DOHH2 (cell line): ENCODE data around the gene C16orf92.

Experiments
- H3F3A ChIP-seq: fragments of 200-600 bp; sonication (generic), shearing (Covaris generic); 2 replicates; pipeline ENCODE4 v1.6.0; 2016; ENCODE audit warnings: antibody characterized with exemption, mild to moderate bottlenecking; ENCODE audit not compliant: control insufficient read depth, insufficient read depth
- H3K27ac ChIP-seq: fragments of 200-600 bp; sonication (generic); 2 replicates; pipeline ENCODE4 v1.5.1; 2014; ENCODE audit warnings: low read depth, mild to moderate bottlenecking, low read length, moderate library complexity
- H3K27me3 ChIP-seq: fragments of 200-600 bp; sonication (generic); 2 replicates; pipeline ENCODE4 v1.6.1; 2014; ENCODE audit warnings: mild to moderate bottlenecking, low read length, mixed read lengths; ENCODE audit not compliant: control insufficient read depth
- H3K36me3 ChIP-seq: fragments of 200-600 bp; sonication (generic); 2 replicates; pipeline ENCODE4 v1.6.1; 2014; ENCODE audit warnings: mild to moderate bottlenecking, low read length, moderate library complexity, mixed read lengths; ENCODE audit not compliant: control insufficient read depth
- H3K4me1 ChIP-seq: fragments of 200-600 bp; sonication (generic); 2 replicates; pipeline ENCODE4 v1.6.1; 2014; ENCODE audit warnings: mild to moderate bottlenecking, low read length, mixed read lengths; ENCODE audit not compliant: control insufficient read depth
- H3K4me2 ChIP-seq: fragments of 200-600 bp; sonication (generic); 2 replicates; pipeline ENCODE4 v1.6.0; 2014; ENCODE audit warnings: mild to moderate bottlenecking, low read length, moderate library complexity
- H3K4me3 ChIP-seq: fragments of 200-600 bp; sonication (generic); 2 replicates; pipeline ENCODE4 v1.5.1; 2014; ENCODE audit warnings: mild to moderate bottlenecking, low read length, mixed read lengths
- H3K79me2 ChIP-seq: fragments of 200-600 bp; sonication (generic); 2 replicates; pipeline ENCODE4 v1.6.1; 2014; ENCODE audit warnings: mild to moderate bottlenecking, low read length, mixed read lengths; ENCODE audit not compliant: control insufficient read depth
- H3K9me2 ChIP-seq: fragments of 200-600 bp; sonication (generic); replicated peaks from 2 replicates; pipeline ENCODE4 v1.6.1; 2014; ENCODE audit warnings: mild to moderate bottlenecking, low read length, mixed read lengths; ENCODE audit not compliant: control insufficient read depth
- H3K9me3 ChIP-seq: fragments of 200-600 bp; sonication (generic); 2 replicates; pipeline ENCODE4 v1.6.1; 2014; ENCODE audit warnings: antibody characterized with exemption, low read length, mixed read lengths; ENCODE audit not compliant: control insufficient read depth, insufficient read depth
- H4K20me1 ChIP-seq: fragments of 200-600 bp; sonication (generic); 2 replicates; pipeline ENCODE4 v1.6.0; 2014; ENCODE audit warnings: low read depth, mild to moderate bottlenecking, antibody characterized with exemption, low read length, moderate library complexity; ENCODE audit not compliant: control insufficient read depth, insufficient read depth
- EZH2phosphoT487 ChIP-seq: fragments of 200-600 bp; sonication (generic); IDR thresholded peaks from 2 replicates; pipeline ENCODE4 v1.6.1; 2017; ENCODE audit warnings: borderline replicate concordance, mild to moderate bottlenecking, antibody characterized with exemption, low read length, moderate library complexity, mixed read lengths
- TF ChIP-seq, protein P1 (sequence below): fragments of 200-600 bp; sonication (generic); IDR thresholded peaks from one replicate; pipeline ENCODE4 v1.5.1; 2014; ENCODE audit warnings: antibody characterized with exemption, mild to moderate bottlenecking, low read depth, low read length; ENCODE audit not compliant: poor library complexity, severe bottlenecking

The C16orf92 gene

DNA sequence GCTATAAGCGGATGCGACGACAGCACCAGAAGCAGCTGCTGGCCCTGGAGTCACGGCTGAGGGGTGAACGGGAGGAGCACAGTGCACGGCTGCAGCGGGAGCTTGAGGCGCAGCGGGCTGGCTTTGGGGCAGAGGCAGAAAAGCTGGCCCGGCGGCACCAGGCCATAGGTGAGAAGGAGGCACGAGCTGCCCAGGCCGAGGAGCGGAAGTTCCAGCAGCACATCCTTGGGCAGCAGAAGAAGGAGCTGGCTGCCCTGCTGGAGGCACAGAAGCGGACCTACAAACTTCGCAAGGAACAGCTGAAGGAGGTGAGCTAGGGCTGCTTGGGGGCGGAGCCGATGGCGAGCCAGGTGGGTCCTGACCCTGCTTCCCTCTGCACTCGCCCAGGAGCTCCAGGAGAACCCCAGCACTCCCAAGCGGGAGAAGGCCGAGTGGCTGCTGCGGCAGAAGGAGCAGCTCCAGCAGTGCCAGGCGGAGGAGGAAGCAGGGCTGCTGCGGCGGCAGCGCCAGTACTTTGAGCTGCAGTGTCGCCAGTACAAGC, 37.7 kb upstream of the C16orf92 start:
- Histone ChIP-seq H3K27ac (no peak overlapping the region), H3K4me3 (no peak overlapping the region), H3K9me3 (no peaks in the 10 kb centered on the region), H4K20me1 (no peaks in the 10 kb centered on the region), H3K36me3 (peaks cover 98% of the 10 kb centered on the region), H3K9me2 (no peaks in the 10 kb centered on the region), H3K27me3 (no peaks in the 10 kb centered on the region), H3F3A (no peaks in the 10 kb centered on the region; the same call in 1 of the 2 replicates), H3K4me1 (no peaks in the 10 kb centered on the region), H3K4me2 (no peak overlapping the region), H3K79me2 (no peaks in the 10 kb centered on the region)
- TF ChIP-seq, protein P1, sequence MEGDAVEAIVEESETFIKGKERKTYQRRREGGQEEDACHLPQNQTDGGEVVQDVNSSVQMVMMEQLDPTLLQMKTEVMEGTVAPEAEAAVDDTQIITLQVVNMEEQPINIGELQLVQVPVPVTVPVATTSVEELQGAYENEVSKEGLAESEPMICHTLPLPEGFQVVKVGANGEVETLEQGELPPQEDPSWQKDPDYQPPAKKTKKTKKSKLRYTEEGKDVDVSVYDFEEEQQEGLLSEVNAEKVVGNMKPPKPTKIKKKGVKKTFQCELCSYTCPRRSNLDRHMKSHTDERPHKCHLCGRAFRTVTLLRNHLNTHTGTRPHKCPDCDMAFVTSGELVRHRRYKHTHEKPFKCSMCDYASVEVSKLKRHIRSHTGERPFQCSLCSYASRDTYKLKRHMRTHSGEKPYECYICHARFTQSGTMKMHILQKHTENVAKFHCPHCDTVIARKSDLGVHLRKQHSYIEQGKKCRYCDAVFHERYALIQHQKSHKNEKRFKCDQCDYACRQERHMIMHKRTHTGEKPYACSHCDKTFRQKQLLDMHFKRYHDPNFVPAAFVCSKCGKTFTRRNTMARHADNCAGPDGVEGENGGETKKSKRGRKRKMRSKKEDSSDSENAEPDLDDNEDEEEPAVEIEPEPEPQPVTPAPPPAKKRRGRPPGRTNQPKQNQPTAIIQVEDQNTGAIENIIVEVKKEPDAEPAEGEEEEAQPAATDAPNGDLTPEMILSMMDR, result no peak
- TF ChIP-seq EZH2phosphoT487, result no peak

- Histone ChIP-seq H3K27me3 (no peaks in the 10 kb centered on the region), H3K4me3 (no peak overlapping the region), H3K9me2 (no peaks in the 10 kb centered on the region), H3K79me2 (no peaks in the 10 kb centered on the region), H3K4me2 (no peak overlapping the region), H3F3A (no peaks in the 10 kb centered on the region; the same call in 1 of the 2 replicates), H3K4me1 (no peaks in the 10 kb centered on the region), H3K9me3 (no peaks in the 10 kb centered on the region), H3K36me3 (peaks cover 96% of the 10 kb centered on the region), H4K20me1 (no peaks in the 10 kb centered on the region), H3K27ac (no peak overlapping the region)
- TF ChIP-seq EZH2phosphoT487, result no peak
- TF ChIP-seq, protein P1, result no peak
Measured at GRCh38 chr16:29986231-29986630, 36.8 kb upstream of the C16orf92 start.

DNA sequence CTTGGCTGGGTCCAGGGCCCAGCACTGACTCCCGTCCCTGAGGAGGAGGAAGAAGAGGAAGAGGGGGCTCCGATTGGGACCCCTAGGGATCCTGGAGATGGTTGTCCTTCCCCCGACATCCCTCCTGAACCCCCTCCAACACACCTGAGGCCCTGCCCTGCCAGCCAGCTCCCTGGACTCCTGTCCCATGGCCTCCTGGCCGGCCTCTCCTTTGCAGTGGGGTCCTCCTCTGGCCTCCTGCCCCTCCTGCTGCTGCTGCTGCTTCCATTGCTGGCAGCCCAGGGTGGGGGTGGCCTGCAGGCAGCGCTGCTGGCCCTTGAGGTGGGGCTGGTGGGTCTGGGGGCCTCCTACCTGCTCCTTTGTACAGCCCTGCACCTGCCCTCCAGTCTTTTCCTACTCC, 36.1 kb upstream of the C16orf92 start:
- Histone ChIP-seq H3K4me2 (no peak overlapping the region), H3K9me2 (no peaks in the 10 kb centered on the region)

More for the DNA sequence above, 36.1 kb upstream of the C16orf92 start:
- Histone ChIP-seq H3K79me2 (no peaks in the 10 kb centered on the region), H3K27ac (no peak overlapping the region), H3F3A (no peaks in the 10 kb centered on the region; the same call in 1 of the 2 replicates), H3K9me3 (no peaks in the 10 kb centered on the region), H3K27me3 (no peaks in the 10 kb centered on the region), H3K4me1 (no peaks in the 10 kb centered on the region), H3K4me3 (no peak overlapping the region), H3K36me3 (peaks cover 96% of the 10 kb centered on the region), H4K20me1 (no peaks in the 10 kb centered on the region)
- TF ChIP-seq EZH2phosphoT487, result no peak
- TF ChIP-seq, protein P1, result no peak
